ENCODE measurements around the gene TUBGCP2.

The TUBGCP2 gene

DNA sequence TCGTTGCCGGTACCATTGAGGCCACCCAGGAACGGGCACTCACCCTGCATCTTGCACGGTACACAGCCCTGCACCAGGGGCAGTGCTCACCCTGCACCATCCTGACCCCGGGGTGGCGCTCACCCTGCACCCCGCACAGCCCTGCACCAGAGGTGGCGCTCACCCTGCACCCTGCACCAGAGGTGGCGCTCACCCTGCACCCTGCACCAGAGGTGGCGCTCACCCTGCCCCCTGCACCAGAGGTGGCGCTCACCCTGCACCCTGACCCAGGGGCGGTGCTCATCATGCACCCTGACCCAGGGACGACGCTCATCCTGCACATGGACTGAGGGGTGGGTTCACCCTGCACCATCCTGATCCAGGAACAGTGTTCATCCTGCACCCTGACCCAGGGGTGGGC, 6.4 kb downstream of the TUBGCP2 start:
- no peak for DNase-seq (ENCODE audit: low read depth)

DNA sequence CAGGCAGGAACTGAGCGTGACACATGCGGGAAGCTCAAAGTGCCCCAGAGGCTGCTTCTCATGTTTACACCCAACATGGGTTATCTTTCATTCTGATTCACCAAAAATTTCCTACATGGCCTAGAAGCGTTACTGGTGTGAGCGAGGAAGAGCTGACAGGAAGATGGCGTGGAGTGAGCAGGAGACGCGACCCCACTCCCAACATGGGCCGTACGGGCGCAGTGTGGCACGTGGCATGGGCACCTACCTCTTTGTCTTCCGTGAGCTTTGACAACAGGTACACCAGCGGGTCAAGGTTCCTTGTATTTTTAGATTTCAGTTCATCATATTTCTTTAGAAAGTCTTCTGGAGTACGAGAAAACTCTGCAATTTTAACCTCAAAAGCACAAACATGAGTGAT, 8.9 kb downstream of the TUBGCP2 start:
- no peak for DNase-seq (ENCODE audit: low read depth)

DNA sequence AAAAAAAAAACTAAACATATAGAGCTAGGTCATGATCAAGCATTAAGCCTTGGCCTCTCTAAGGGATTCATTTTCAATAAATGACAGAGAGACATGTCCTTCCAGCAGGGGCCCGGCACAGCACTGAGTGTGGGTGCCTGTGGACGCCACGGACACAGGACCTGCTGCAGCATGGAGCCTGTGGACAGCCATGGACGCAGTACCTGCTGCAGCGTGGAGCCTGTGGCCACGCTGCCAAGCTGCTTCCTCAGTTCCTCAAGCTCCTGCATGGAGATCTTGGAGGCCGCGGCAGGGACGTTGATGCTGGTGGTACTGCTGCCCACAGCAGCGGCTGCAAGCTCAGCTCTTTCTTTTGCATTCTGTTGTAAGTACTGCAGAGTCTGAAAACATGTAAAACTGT, 9.4 kb downstream of the TUBGCP2 start:
- DNase-seq (ENCODE audit: low read depth): no peak

DNA sequence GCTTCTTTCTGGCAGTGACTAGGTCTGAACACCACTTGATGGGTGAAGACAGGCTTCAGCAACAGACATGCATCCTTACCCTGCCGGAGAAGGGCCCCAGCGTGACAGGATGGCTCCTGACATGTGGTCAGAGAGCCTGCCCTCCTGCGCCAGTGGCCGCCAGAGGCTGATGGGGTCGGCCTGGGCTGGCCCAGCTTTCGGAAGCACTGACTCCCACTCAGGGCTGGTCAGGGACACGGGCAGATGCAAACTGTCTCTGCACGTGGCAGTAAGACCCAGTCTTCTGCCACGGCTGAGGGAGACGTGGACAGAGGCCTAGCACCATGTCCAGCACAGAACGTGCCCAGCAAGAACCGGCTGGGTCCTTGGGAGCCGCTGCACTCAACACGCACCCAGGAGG, 10.2 kb downstream of the TUBGCP2 start:
- DNase-seq (ENCODE audit: low read depth): no peak

DNA sequence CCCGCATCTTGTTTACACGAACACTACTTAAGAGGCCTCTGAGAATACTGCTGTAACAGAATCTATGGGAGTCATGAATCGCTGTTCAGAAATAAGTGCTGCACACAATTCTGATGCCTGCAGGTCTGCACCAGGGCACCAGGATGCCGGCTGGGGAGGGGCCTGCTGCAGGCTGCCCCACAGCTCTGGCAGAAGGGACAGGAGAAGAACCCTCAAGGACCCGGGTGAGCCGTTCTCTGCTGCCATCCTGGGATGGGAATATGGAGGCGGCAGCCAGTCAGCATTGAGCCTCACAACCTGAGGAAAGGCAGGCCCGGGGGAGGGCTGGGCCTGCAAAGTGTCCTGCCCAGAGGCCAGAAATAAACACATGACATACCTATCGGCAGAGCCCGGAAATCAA, 11.2 kb downstream of the TUBGCP2 start:
- DNase-seq (ENCODE audit: low read depth): no peak

DNA sequence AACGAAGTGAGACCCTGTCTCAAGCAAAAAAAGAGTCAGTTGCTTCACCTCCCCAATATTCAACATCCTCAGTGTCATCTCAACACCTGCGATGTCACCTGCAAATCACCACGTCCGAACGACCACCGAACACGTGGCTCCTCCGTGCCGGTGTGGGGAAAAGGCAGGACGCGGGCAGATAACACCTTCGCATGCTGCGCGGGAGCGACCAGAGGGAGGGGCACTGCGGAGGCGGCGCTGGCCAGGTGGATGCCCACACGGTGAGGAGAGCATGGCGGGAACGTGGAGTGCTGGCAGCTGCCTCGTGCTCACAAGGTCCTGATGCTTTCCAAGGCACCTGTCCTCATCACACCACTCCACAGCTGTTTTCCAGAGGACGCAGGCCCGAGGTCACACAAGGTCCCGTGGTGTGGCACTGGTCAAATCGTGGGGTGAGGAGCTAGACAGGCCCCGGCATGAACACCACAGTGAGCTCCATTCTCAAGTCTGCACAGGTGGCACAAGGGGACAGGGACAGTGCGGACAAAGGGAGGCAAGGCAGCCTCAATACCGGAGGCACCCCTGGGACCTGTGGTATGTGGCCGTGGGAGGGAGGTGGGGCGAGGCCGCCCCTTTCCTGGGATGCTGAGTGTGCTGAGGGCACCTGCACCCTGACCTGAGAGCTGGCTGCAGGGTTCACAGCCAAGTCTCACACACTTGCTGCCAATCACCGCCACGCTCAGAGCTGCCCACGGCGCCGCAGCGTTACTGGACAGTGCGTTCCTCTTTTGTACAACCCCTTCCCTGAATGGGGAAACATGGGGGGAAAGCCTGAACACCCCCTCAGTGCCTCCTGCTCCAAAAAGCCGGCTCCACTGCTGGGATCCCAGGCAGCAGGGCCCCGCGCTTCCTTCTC, 13.0 kb downstream of the TUBGCP2 start:
- DNase-seq (ENCODE audit: low read depth): no peak

DNA sequence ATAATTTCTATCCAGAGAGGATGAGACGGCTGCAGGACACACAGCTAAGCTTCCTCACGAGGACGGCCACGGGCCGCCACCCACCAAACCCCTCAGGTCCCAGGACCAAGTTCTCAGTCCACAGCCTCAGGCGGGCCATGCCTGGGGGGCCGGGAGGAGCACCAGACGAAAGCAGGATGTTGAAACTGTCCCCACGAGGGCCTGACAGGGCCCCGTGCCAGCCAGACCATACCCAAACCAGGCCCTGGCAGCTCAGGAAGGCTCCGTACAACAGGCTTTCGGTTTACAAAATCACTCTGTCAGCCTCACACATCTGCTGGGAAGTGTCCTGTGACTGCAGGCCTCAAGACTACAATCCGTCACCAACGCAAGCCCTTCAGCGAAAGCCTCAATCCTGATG, 14.5 kb downstream of the TUBGCP2 start:
- no peak for DNase-seq (ENCODE audit: low read depth)

DNA sequence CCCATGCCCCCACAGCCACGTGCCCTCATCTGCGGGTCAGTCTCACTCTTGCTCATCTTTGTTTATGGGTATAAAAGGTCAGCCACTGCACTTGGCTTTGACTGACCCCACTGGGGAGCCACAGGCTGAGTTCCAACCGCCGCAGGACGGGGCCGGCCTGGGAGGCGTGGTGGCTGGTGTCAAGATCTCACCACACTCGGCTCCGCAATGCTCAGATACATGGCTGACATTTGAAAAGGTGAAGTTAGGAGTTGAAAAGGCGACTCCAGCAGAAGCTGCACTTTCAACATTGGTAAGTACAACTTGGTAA, 14.9 kb downstream of the TUBGCP2 start:
- no peak for DNase-seq (ENCODE audit: low read depth)

DNA sequence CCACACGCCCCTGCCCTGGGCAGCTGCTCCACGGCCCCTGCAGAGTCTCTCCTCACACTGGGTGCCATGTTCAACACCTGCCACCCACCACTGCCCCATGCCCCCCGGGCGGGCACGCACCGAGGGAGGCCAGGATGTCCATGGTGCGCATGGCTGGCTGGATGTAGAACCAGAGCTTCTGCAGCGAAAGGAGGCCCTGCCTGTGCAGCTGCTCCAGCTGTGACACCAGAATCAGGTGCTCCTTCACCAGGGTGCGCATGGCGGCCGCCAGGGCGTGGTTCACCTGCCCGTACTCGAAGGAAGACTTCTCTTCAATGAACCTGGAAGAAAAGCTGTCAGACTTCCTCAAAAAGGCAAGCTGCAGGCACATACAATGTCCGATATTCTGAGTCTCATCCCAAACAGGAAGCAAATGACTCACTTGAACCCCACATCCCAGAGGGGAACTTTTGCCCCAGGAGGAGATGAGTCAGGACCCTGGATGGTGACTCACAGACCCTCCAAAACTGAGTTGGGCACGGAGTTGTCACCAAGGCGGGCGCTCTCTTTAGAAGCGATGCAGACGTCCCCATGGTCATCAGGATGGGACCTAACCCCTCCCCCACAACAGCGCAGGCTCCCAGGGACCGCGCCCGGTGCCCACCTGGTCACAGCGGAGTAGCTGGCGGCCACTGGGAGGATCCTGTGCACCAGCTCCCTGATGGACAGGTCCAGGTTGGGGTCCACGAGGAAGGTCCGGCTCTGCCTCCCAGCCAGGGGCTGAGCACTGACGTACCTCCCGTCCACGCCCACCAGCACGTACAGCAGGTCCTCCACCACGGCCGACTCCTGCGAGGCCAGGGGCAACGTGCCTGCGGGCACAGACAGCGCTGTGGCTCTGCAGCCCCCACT, 15.5 kb downstream of the TUBGCP2 start:
- no peak for DNase-seq (ENCODE audit: low read depth)

DNA sequence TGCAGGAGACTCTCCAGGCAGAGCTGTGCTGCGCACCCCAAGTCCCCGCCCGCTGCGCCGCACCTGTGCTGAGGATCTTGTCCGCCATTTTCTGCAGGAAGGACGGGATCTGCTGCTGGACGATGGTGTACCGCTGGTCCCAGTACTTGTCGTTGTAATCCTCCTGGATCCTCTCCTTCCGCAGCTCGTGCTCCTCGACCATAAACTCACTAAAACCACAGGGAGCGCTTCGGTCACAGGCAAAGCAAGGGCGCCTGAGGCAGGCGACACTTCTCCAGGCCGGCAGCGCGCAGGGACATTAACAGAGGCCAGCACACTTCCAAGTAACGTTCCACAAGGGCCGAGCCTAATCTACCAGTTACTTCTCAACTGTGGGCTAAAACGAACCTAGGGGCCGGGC, 18.9 kb downstream of the TUBGCP2 start:
- no peak for DNase-seq (ENCODE audit: low read depth)

DNA sequence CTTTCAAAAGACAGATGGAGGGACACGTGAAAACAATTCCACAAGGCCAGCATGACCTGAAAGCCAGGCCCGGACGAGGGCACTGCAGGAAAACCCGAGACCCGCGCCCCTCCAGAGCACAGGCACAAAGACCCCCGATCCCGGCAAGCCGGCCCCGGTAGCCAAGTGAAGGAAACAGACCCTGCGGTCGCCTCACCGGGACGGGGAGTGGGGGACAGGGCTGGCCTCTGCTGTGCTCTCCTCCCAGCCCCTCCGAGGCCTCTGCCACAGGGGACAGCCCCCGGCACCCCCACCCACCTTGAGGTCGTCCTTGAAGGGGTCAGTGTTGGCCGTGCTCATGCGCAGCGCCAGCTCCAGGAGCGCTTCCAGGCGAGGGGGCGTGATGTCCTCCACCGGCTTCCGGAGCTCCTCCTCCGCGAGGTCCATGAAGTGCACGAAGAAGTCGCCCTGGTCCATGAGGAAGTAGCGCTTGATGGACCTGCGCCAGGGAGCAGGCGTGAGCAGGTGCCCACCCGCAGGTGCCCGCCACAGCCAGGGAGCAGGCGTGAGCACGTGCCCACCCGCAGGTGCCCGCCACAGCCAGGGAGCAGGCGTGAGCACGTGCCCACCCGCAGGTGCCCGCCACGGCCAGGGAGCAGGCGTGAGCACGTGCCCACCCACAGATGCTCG, 20.7 kb downstream of the TUBGCP2 start:
- no peak for DNase-seq (ENCODE audit: low read depth)

DNA sequence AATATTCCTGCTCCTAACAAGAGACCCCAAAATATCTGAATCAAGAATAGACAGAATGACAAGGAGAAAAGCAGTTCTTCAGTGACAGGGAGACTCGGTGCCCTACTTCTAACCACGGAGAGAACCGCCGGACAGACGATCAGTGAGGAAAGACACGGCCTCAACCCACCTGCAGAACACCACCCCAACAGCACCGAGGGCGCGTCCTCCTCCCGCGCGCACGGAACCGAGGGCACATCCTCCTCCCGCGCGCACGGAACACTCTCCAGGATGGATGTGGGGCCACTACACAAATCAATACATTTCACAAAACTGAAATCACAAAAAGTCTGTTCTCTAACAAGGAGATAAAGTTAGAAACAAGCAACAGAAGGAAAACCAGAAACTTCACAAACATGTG, 22.3 kb downstream of the TUBGCP2 start:
- no peak for DNase-seq (ENCODE audit: low read depth)

DNA sequence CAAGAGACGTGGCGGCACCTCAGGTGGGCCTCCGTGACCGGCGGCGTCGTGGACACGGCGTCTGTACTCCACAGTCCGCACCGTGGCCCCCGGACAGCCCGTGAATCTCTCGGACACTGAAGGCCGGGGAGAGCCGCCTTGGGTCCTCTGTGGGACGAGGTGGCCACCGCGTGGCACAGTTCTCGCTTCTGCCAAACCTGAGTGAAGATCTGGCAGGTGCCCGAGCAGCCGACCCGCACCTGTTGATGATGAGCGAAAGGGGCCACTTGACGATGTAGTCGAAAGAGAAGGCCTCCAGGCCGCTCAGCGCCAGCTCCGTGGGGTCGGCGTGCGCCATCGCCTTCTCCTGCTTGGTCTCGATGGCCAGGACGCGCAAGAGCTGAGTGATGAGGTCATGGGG, 23.5 kb downstream of the TUBGCP2 start:
- DNase-seq (ENCODE audit: low read depth): no peak

DNA sequence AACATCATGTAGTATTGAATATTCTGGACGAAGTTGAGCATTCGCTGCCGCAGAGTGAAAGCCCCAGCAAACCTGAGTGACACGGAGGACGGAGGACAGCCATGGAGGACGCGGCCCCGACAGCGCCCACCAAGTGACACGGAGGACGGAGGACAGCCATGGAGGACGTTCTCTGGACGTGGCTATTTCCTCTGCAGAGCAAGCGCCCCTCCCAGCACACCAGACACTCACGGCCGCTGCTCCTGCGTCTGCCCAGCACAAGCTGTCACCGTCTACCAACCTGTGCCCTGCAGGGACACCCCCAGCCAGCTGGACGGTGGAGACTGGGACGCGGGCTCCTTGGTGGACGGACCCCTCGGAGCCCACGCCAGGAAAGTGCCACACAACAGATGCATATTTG, 24.7 kb downstream of the TUBGCP2 start:
- no peak for DNase-seq (ENCODE audit: low read depth)

DNA sequence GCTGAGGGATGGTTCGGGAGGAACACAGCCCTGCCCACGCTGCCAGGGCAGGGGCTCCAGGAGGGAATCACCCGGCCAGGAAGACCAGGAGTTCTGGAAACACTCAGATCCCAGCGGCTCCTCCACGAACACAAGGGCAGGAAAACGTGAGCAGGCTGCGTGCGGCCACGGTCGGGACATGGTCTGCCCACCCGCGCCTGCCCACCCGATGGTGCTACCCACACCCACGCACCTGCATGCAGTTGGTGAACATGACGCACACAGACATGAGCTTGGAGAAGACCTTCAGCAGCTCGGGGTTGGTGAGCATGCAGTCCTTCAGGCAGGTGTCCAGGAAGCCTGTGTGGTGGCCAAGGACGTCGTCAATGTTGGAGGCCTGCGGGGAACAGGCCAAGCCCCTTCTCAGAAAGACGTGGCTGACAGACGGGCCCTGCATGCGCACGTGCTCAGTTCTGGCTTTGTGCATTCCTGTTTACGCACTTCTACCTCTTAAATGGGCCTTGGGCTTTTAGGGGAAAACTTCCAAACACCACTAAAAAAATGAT, 25.8 kb downstream of the TUBGCP2 start:
- DNase-seq (ENCODE audit: low read depth): no peak

DNA sequence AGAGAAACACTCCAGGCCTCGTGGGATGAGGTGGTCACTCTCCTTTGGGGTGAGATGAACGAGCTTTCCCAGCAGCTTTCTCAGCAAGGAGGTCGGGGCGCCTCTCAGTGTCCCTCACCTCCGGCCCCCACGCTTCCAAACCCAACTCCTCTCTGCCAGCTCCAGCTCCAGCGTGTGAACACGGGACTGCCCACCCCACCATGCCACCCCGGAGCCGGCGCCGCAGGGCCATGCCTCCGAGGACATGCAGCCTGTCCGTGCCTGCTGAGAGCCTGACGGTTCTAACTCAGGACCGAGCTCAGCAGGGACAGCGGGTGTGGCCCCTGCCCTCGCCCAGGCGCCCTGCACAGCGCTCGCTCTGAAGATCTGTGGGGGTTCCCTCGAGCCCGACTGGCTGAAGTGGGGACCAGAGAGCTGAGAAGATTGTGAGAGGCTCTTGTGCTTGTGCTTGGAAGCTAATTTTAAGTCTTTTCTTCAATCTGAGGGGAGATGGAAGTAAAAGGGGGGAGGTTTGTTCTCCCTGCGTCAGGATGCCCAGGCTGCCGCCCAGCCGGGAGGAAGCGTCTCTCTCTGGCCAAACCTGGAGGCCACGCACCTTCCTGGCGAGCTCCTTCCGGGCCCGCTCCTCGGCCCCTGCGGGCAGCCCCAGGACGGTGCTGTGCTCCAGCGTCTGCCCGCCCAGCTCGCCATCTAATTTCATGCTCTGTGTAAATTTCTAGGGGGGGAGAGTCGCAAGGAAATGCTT, 26.9 kb downstream of the TUBGCP2 start:
- no peak for DNase-seq (ENCODE audit: low read depth)

DNA sequence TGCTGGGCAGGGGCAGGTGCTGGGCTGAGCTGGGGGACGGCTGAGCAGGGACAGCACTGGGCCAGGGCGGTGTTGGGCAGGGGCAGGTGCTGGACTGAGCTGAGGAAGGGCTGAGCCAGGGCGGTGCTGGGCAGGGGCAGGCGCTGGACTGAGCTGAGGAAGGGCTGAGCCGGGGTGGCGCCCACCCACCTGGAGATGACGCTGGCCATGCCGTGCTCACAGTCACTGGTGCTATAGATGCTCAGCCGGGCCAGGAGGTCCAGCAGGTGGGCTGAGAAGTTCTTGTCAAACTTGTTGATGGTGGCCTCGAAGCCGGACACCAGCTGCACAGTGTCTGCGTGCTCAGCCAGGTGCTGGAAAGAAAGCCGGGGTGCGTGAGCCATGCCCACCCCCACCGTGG, 27.6 kb downstream of the TUBGCP2 start:
- DNase-seq (ENCODE audit: low read depth): no peak

DNA sequence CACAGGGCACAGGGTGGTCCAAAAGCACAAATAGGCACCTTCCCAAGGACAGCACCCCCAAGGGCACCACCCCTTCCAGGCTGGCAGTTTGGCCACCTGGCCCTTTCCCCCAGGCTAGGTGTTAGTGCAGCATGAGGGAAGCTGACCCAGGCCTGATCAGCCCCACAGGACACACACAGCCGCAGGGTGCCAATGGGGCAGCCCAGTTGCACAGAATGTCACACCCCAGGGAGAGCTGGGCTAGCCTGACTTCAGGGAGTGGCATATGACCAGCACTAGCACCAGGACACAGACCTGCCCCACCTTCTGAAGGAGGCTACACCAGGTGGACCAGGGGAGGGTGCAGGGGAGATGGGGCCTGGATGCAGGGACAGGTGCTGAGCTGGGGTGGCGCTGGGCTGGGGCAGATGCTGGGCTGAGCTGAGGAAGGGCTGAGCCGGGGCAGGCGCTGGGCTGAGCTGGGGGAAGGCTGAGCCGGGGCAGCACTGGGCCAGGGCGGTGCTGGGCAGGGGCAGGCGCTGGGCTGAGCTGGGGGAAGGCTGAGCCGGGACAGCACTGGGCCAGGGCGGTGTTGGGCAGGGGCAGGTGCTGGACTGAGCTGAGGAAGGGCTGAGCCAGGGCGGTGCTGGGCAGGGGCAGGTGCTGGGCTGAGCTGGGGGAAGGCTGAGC, 28.1 kb downstream of the TUBGCP2 start:
- DNase-seq (ENCODE audit: low read depth): no peak

DNA sequence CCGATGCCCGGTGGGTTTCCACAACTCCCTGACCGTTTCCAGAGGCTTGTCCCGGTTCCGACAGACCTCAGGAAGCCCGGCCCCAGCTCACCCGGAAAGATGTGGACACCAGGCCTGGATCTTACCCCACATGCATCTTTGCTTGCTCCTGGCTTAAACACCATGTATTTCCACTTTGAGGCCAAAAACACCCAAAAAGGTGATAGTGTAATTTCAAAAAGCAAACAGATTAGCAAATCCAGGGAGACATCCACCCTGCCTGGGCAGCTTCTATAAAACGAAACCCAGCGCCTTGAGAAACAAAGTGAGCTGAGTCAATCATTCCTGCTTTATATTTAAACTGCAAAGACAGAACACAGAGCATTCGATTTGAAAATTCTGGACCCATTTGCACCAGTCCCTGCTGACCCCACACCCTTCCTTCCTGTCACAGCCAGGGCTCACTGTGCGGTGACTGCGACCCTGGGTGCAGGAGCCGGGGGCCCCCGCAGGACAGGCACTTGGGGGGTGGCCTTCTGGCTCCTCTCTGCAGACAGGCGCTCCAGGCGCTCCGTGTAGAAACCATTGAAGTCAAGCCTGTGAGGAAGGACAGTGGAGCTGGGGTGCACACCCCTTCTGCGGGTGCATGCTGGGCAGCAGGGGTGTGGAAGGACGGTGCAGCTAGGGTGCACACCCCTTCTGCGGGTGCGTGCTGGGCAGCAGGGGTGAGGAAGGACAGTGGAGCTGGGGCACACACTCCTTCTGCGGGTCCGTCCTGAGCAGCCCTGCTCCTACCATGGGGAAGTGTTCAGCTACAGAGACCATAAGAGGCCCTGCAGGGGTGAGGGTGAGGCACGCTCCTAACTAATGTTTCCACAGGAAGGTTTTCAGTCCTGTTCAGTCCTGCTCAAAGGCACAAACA, 29.1 kb downstream of the TUBGCP2 start:
- no peak for DNase-seq (ENCODE audit: low read depth)

DNA sequence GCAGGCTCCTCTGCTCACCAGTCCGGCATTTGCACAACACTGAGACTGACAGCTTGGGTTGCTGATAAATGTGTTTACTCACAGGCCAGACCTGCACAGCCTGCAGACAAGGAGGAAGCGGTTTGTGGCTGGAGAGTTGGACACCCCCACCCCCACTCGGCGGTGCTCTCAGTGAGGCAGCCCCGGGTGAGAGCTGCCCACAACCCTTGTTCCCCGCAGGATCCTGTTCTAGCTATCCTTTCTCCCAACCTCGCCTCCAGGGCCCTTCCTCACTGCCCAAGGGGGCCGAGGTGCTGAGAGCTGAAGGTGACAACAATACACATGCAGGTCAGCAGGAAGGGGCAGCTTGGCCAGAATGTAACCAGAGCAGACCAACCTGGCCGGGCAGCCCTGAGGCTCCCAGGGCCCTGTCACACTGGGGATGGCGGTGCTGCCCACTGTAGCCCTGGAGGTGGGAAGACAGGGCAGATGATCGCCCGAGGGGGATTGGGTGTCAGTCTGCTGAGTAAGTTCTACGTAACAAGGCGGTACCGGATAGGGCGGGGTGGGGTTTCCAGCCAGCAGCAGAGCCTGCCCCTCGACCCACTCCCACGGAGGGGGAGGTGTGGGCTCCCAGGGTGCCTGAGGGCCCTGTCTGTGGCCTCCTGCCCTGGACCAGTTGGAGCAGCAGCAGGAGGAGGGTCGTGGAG, 30.0 kb downstream of the TUBGCP2 start:
- DNase-seq (ENCODE audit: low read depth): peak; percentile 89

All from CMK (cell line).